ENCODE results near the gene EPS8. TPM values are rescaled to one million over a fixed set of nuclear protein-coding genes. Genes with fewer than 3 reads are reported as not detected.

Gene EPS8
- total RNA-seq, 1 experiment from 2014 or later: 32.0 TPM

DNA sequence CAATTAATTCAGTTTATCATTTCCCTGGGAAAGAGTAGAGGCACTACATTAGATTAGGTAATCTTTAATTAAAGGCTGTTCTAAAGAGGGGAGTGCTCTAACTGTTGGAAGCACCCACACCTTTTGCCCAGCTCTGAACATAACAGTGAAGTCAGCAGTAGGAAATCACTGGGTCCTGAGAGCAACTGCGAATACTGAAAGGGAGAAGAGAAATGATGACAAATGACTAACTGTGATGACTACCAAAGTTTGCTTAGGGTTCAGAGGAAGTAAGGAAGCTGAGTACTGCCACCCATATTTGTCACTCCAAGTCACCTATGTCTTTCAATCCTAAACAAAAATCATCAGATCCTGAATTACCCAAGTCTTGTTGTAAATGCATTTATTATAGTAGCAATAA, 140.6 kb downstream of the EPS8 start:
- DNase-seq (ENCODE audit: low read depth, low spot score): no peak
- BruUV-seq (replicated peaks): no TSS peak
- intact Hi-C loops (cut with micrococcal nuclease; ENCODE audit: unreplicated experiment): no loop called here
- H3K27me3 ChIP-seq (ENCODE audit: control insufficient read depth, insufficient read depth, low read length): no peaks in the 10 kb centered on the region
- in situ Hi-C loops (cut with HindIII; ENCODE audit: low pct_unique_long_range_greater_than_20kb, low sequenced_read_pairs): no loop called here
- CTCF ChIA-PET: no interaction called here
- POLR2A ChIA-PET: no interaction called here
- H3K36me3 ChIP-seq (ENCODE audit: control insufficient read depth, insufficient read depth, low read length): peaks cover 2% of the 10 kb centered on the region; the same call in 1 of the 2 replicates
- no peak for ATAC-seq
- H3K4me3 ChIP-seq (ENCODE audit: low read depth in 2 of 2, low read length in 2 of 2): no peak overlapping the region
- H3K27ac ChIP-seq (ENCODE audit: low read length): no peak overlapping the region
- H3K4me1 ChIP-seq (ENCODE audit: control insufficient read depth, insufficient read depth, low read length): no peaks in the 10 kb centered on the region
- no peaks in the 10 kb centered on the region for H3K9me3 ChIP-seq (ENCODE audit: control insufficient read depth, insufficient read depth, low read depth, low read length)
- TF ChIP-seq, protein P1, sequence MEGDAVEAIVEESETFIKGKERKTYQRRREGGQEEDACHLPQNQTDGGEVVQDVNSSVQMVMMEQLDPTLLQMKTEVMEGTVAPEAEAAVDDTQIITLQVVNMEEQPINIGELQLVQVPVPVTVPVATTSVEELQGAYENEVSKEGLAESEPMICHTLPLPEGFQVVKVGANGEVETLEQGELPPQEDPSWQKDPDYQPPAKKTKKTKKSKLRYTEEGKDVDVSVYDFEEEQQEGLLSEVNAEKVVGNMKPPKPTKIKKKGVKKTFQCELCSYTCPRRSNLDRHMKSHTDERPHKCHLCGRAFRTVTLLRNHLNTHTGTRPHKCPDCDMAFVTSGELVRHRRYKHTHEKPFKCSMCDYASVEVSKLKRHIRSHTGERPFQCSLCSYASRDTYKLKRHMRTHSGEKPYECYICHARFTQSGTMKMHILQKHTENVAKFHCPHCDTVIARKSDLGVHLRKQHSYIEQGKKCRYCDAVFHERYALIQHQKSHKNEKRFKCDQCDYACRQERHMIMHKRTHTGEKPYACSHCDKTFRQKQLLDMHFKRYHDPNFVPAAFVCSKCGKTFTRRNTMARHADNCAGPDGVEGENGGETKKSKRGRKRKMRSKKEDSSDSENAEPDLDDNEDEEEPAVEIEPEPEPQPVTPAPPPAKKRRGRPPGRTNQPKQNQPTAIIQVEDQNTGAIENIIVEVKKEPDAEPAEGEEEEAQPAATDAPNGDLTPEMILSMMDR (IDR thresholded peaks at IDR 0.05): no peak
- TF ChIP-seq, protein P2, sequence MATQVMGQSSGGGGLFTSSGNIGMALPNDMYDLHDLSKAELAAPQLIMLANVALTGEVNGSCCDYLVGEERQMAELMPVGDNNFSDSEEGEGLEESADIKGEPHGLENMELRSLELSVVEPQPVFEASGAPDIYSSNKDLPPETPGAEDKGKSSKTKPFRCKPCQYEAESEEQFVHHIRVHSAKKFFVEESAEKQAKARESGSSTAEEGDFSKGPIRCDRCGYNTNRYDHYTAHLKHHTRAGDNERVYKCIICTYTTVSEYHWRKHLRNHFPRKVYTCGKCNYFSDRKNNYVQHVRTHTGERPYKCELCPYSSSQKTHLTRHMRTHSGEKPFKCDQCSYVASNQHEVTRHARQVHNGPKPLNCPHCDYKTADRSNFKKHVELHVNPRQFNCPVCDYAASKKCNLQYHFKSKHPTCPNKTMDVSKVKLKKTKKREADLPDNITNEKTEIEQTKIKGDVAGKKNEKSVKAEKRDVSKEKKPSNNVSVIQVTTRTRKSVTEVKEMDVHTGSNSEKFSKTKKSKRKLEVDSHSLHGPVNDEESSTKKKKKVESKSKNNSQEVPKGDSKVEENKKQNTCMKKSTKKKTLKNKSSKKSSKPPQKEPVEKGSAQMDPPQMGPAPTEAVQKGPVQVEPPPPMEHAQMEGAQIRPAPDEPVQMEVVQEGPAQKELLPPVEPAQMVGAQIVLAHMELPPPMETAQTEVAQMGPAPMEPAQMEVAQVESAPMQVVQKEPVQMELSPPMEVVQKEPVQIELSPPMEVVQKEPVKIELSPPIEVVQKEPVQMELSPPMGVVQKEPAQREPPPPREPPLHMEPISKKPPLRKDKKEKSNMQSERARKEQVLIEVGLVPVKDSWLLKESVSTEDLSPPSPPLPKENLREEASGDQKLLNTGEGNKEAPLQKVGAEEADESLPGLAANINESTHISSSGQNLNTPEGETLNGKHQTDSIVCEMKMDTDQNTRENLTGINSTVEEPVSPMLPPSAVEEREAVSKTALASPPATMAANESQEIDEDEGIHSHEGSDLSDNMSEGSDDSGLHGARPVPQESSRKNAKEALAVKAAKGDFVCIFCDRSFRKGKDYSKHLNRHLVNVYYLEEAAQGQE (IDR thresholded peaks at IDR 0.05; ENCODE audit: insufficient read depth in 1 of 2, low read depth in 2 of 2, low read length in 1 of 2): no peak
- no peak for TF ChIP-seq TCF7L2 (IDR thresholded peaks at IDR 0.05; ENCODE audit: low read depth, low read length)
- no peak for TF ChIP-seq SIN3A (IDR thresholded peaks at IDR 0.05; ENCODE audit: borderline replicate concordance, insufficient read depth, low read depth, low read length)
- no peak for TF ChIP-seq POLR2AphosphoS5 (IDR thresholded peaks at IDR 0.05; ENCODE audit: low read depth, low read length)

DNA sequence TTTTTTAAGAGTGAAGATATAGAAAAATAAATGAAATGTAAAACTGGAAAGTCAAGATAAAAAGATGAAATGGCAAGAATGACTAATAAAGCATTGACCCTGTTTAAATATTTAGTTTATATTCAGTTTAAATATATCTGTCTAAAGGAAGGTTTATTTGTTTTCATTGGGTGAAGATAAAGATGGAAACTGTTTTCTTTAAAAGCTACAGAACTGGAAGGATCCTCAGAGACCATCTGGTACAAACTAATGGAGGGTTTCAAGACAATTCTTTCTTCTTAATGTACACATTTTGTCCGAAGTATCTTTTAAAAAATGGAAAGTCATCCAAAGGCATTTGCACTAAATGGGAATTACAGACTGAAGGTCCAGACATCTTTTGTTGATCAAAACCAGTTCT, 142.6 kb downstream of the EPS8 start:
- CTCF ChIA-PET: no interaction called here
- BruUV-seq (replicated peaks): no TSS peak
- POLR2A ChIA-PET: interaction anchor here (0.6 kb wide), 1 partner anchor 31 kb away, joined by 8 read pairs; no protein-coding TSS in a partner anchor
- Histone ChIP-seq H3K27me3 (ENCODE audit: control insufficient read depth, insufficient read depth, low read length) (no peaks in the 10 kb centered on the region), H3K4me3 (ENCODE audit: low read depth in 2 of 2, low read length in 2 of 2) (no peak overlapping the region), H3K4me1 (ENCODE audit: control insufficient read depth, insufficient read depth, low read length) (no peaks in the 10 kb centered on the region), H3K36me3 (ENCODE audit: control insufficient read depth, insufficient read depth, low read length) (peaks cover 2% of the 10 kb centered on the region; the same call in 1 of the 2 replicates), H3K9me3 (ENCODE audit: control insufficient read depth, insufficient read depth, low read depth, low read length) (no peaks in the 10 kb centered on the region), H3K27ac (ENCODE audit: low read length) (no peak overlapping the region)
- TF ChIP-seq, protein P1 (IDR thresholded peaks at IDR 0.05): no peak
- TF ChIP-seq POLR2AphosphoS5 (IDR thresholded peaks at IDR 0.05; ENCODE audit: low read depth, low read length): no peak
- no peak for TF ChIP-seq TCF7L2 (IDR thresholded peaks at IDR 0.05; ENCODE audit: low read depth, low read length)
- TF ChIP-seq, protein P2 (IDR thresholded peaks at IDR 0.05; ENCODE audit: insufficient read depth in 1 of 2, low read depth in 2 of 2, low read length in 1 of 2): no peak
- no peak for TF ChIP-seq SIN3A (IDR thresholded peaks at IDR 0.05; ENCODE audit: borderline replicate concordance, insufficient read depth, low read depth, low read length)
- DNase-seq (ENCODE audit: low read depth, low spot score) (no peak), ATAC-seq (no peak)
- in situ Hi-C loops (cut with HindIII; ENCODE audit: low pct_unique_long_range_greater_than_20kb, low sequenced_read_pairs): no loop called here
- intact Hi-C loops (cut with micrococcal nuclease; ENCODE audit: unreplicated experiment): no loop called here
